WTC11 (cell line): ENCODE data around the gene MALAT1. TPM values are rescaled to one million over a fixed set of nuclear protein-coding genes. Genes with fewer than 3 reads are reported as not detected.

Experiments used
- ELF4 ChIP-seq: sonication (generic); formaldehyde crosslinking; IDR thresholded peaks from 2 replicates; pipeline ENCODE4 v1.8.1; 2022; ENCODE audit warnings: low read depth, mild to moderate bottlenecking, moderate library complexity, missing genetic modification reagents
- FOXJ3 ChIP-seq: sonication (generic); formaldehyde crosslinking; IDR thresholded peaks from 2 replicates; pipeline ENCODE4 v1.9.0; 2021; ENCODE audit warnings: missing genetic modification reagents, mild to moderate bottlenecking, borderline replicate concordance
- GABPB1 ChIP-seq: sonication (generic); formaldehyde crosslinking; IDR thresholded peaks from 2 replicates; pipeline ENCODE4 v1.8.1; 2023; ENCODE audit warnings: mild to moderate bottlenecking, missing genetic modification reagents
- GRHL2 ChIP-seq: fragments of 250-450 bp; sonication (Bioruptor Pico); IDR thresholded peaks from 2 replicates; pipeline ENCODE4 v1.8.0; 2022; ENCODE audit warnings: mild to moderate bottlenecking, moderate library complexity; ENCODE audit not compliant: insufficient replicate concordance, severe bottlenecking
- MAX ChIP-seq: sonication (generic); formaldehyde crosslinking; IDR thresholded peaks from 2 replicates; pipeline ENCODE4 v1.8.0; 2022; ENCODE audit warnings: mild to moderate bottlenecking, missing genetic modification reagents
- MYBL2 ChIP-seq: sonication (generic); formaldehyde crosslinking; IDR thresholded peaks from 2 replicates; pipeline ENCODE4 v1.8.1; 2023; ENCODE audit warnings: mild to moderate bottlenecking, moderate library complexity, missing genetic modification reagents
- NR2C2 ChIP-seq: sonication (generic); formaldehyde crosslinking; IDR thresholded peaks from 2 replicates; pipeline ENCODE4 v1.8.0; 2022; ENCODE audit warnings: mild to moderate bottlenecking, missing genetic modification reagents
- OVOL2 ChIP-seq: fragments of 250-450 bp; sonication (Bioruptor Pico); IDR thresholded peaks from 2 replicates; pipeline ENCODE4 v1.9.0; 2021; ENCODE audit warnings: mild to moderate bottlenecking, borderline replicate concordance
- TEAD4 ChIP-seq: sonication (generic); formaldehyde crosslinking; IDR thresholded peaks from 2 replicates; pipeline ENCODE4 v1.8.0; 2022; ENCODE audit warnings: mild to moderate bottlenecking, missing genetic modification reagents
- ZNF121 ChIP-seq: sonication (generic); formaldehyde crosslinking; IDR thresholded peaks from 2 replicates; pipeline ENCODE4 v1.8.0; 2023; ENCODE audit warnings: missing genetic modification reagents
- ZNF232 ChIP-seq: sonication (generic); formaldehyde crosslinking; IDR thresholded peaks from 2 replicates; pipeline ENCODE4 v1.8.0; 2022; ENCODE audit warnings: mild to moderate bottlenecking, missing genetic modification reagents
- ZNF317 ChIP-seq: sonication (generic); formaldehyde crosslinking; IDR thresholded peaks from 2 replicates; pipeline ENCODE4 v1.8.1; 2023; ENCODE audit warnings: low read depth, mild to moderate bottlenecking, moderate library complexity, missing genetic modification reagents, borderline replicate concordance
- ZNF416 ChIP-seq: fragments of 250-450 bp; sonication (Bioruptor Pico); IDR thresholded peaks from 2 replicates; pipeline ENCODE4 v1.9.0; 2021; ENCODE audit warnings: mild to moderate bottlenecking, inconsistent platforms
- total RNA-seq: library from RNA; stranded (reverse); gene quantifications from 3 replicates; pipeline ENCODE4 v1.2.3, GENCODE V29; 2021
- TF ChIP-seq, protein P1 (sequence below): sonication (generic); formaldehyde crosslinking; IDR thresholded peaks from 2 replicates; pipeline ENCODE4 v1.8.0; 2023; ENCODE audit warnings: missing genetic modification reagents, mild to moderate bottlenecking, borderline replicate concordance
- TF ChIP-seq, protein P2 (sequence below): sonication (generic); formaldehyde crosslinking; IDR thresholded peaks from 2 replicates; pipeline ENCODE4 v1.8.1; 2023; ENCODE audit warnings: mild to moderate bottlenecking, missing genetic modification reagents, moderate library complexity
- TF ChIP-seq, protein P3 (sequence below): sonication (generic); formaldehyde crosslinking; IDR thresholded peaks from 2 replicates; pipeline ENCODE4 v1.8.1; 2022; ENCODE audit warnings: mild to moderate bottlenecking, missing genetic modification reagents, moderate library complexity, borderline replicate concordance
- TF ChIP-seq, protein P4 (sequence below): sonication (generic); formaldehyde crosslinking; IDR thresholded peaks from 2 replicates; pipeline ENCODE4 v1.8.1; 2022; ENCODE audit warnings: missing genetic modification reagents, borderline replicate concordance
- TF ChIP-seq, protein P5 (sequence below): sonication (generic); formaldehyde crosslinking; IDR thresholded peaks from 2 replicates; pipeline ENCODE4 v1.8.1; 2022; ENCODE audit warnings: low read depth, mild to moderate bottlenecking, moderate library complexity, missing genetic modification reagents, borderline replicate concordance
- TF ChIP-seq, protein P6 (sequence below): sonication (generic); formaldehyde crosslinking; conservative IDR thresholded peaks from 2 replicates; pipeline ENCODE4 v1.8.1; 2022; ENCODE audit warnings: mild to moderate bottlenecking, missing genetic modification reagents
- TF ChIP-seq, protein P7 (sequence below): sonication (generic); formaldehyde crosslinking; IDR thresholded peaks from 2 replicates; pipeline ENCODE4 v1.8.1; 2023; ENCODE audit warnings: mild to moderate bottlenecking, missing genetic modification reagents, borderline replicate concordance
- TF ChIP-seq, protein P8 (sequence below): sonication (generic); formaldehyde crosslinking; IDR thresholded peaks from 2 replicates; pipeline ENCODE4 v1.8.1; 2022; ENCODE audit warnings: mild to moderate bottlenecking, moderate library complexity, missing genetic modification reagents
- TF ChIP-seq, protein P9 (sequence below): sonication (generic); formaldehyde crosslinking; IDR thresholded peaks from 2 replicates; pipeline ENCODE4 v1.8.1; 2023; ENCODE audit warnings: mild to moderate bottlenecking, missing genetic modification reagents

MALAT1 gene
- total RNA-seq, 1 experiment from 2014 or later: 1,830 TPM

DNA sequence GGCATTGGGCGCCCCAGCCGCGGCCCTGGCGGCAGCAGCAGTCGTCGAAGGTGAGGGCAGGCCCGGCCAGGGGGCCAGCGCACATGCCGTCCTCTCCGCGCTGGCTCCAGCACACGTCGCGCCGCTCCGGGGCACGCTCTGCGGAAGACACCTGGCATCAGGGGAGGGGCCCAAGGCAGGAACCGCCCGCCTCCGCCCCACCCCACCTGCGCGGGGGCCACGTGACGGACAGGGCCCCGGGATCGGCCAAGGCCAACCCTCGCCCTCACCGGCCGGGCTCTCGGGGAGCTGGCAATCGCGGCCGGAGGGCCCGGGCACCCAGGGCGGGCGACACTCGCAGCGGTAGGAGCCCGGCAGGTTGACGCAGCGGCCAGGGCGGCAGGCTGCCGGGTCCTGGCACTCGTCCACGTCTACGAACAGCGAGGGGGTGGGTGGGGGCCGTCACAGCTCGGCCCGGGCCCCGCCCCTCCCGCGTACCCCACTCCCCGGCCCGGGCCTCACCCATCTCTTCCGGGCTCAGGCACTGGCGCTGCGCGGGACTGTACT lies 41.0 kb downstream of the MALAT1 start (continued):
- TF ChIP-seq, protein P1, sequence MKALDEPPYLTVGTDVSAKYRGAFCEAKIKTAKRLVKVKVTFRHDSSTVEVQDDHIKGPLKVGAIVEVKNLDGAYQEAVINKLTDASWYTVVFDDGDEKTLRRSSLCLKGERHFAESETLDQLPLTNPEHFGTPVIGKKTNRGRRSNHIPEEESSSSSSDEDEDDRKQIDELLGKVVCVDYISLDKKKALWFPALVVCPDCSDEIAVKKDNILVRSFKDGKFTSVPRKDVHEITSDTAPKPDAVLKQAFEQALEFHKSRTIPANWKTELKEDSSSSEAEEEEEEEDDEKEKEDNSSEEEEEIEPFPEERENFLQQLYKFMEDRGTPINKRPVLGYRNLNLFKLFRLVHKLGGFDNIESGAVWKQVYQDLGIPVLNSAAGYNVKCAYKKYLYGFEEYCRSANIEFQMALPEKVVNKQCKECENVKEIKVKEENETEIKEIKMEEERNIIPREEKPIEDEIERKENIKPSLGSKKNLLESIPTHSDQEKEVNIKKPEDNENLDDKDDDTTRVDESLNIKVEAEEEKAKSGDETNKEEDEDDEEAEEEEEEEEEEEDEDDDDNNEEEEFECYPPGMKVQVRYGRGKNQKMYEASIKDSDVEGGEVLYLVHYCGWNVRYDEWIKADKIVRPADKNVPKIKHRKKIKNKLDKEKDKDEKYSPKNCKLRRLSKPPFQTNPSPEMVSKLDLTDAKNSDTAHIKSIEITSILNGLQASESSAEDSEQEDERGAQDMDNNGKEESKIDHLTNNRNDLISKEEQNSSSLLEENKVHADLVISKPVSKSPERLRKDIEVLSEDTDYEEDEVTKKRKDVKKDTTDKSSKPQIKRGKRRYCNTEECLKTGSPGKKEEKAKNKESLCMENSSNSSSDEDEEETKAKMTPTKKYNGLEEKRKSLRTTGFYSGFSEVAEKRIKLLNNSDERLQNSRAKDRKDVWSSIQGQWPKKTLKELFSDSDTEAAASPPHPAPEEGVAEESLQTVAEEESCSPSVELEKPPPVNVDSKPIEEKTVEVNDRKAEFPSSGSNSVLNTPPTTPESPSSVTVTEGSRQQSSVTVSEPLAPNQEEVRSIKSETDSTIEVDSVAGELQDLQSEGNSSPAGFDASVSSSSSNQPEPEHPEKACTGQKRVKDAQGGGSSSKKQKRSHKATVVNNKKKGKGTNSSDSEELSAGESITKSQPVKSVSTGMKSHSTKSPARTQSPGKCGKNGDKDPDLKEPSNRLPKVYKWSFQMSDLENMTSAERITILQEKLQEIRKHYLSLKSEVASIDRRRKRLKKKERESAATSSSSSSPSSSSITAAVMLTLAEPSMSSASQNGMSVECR: 0 out of 2 replicates have a peak, but pooled peaks have one; percentile 33
- TF ChIP-seq GABPB1 (CRISPR knock-in tag) (no peak), FOXJ3 (CRISPR knock-in tag) (no peak), ZNF416 (CRISPR knock-in tag) (no peak), ELF4 (peak; percentile 91; the same call in 1 of the 2 replicates), MYBL2 (peak; percentile 88; the same call in 1 of the 2 replicates), NR2C2 (CRISPR knock-in tag) (peak; percentile 53; the same call in 1 of the 2 replicates), ZNF317 (peak; percentile 73), TEAD4 (CRISPR knock-in tag) (no peak; the same call in 1 of the 2 replicates), ZNF121 (CRISPR knock-in tag) (no peak), MAX (CRISPR knock-in tag) (peak; percentile 95; the same call in 1 of the 2 replicates), GRHL2 (no peak), OVOL2 (no peak), ZNF232 (CRISPR knock-in tag) (peak; percentile 91)
- TF ChIP-seq, protein P2, sequence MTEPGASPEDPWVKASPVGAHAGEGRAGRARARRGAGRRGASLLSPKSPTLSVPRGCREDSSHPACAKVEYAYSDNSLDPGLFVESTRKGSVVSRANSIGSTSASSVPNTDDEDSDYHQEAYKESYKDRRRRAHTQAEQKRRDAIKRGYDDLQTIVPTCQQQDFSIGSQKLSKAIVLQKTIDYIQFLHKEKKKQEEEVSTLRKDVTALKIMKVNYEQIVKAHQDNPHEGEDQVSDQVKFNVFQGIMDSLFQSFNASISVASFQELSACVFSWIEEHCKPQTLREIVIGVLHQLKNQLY: no peak
- TF ChIP-seq, protein P3, sequence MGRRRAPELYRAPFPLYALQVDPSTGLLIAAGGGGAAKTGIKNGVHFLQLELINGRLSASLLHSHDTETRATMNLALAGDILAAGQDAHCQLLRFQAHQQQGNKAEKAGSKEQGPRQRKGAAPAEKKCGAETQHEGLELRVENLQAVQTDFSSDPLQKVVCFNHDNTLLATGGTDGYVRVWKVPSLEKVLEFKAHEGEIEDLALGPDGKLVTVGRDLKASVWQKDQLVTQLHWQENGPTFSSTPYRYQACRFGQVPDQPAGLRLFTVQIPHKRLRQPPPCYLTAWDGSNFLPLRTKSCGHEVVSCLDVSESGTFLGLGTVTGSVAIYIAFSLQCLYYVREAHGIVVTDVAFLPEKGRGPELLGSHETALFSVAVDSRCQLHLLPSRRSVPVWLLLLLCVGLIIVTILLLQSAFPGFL (CRISPR knock-in tag): no peak
- TF ChIP-seq, protein P4, sequence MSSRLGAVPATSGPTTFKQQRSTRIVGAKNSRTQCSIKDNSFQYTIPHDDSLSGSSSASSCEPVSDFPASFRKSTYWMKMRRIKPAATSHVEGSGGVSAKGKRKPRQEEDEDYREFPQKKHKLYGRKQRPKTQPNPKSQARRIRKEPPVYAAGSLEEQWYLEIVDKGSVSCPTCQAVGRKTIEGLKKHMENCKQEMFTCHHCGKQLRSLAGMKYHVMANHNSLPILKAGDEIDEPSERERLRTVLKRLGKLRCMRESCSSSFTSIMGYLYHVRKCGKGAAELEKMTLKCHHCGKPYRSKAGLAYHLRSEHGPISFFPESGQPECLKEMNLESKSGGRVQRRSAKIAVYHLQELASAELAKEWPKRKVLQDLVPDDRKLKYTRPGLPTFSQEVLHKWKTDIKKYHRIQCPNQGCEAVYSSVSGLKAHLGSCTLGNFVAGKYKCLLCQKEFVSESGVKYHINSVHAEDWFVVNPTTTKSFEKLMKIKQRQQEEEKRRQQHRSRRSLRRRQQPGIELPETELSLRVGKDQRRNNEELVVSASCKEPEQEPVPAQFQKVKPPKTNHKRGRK: no peak
- TF ChIP-seq, protein P5, sequence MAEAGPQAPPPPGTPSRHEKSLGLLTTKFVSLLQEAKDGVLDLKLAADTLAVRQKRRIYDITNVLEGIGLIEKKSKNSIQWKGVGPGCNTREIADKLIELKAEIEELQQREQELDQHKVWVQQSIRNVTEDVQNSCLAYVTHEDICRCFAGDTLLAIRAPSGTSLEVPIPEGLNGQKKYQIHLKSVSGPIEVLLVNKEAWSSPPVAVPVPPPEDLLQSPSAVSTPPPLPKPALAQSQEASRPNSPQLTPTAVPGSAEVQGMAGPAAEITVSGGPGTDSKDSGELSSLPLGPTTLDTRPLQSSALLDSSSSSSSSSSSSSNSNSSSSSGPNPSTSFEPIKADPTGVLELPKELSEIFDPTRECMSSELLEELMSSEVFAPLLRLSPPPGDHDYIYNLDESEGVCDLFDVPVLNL (CRISPR knock-in tag): no peak
- TF ChIP-seq, protein P6, sequence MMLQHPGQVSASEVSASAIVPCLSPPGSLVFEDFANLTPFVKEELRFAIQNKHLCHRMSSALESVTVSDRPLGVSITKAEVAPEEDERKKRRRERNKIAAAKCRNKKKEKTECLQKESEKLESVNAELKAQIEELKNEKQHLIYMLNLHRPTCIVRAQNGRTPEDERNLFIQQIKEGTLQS: no peak
- TF ChIP-seq, protein P7, sequence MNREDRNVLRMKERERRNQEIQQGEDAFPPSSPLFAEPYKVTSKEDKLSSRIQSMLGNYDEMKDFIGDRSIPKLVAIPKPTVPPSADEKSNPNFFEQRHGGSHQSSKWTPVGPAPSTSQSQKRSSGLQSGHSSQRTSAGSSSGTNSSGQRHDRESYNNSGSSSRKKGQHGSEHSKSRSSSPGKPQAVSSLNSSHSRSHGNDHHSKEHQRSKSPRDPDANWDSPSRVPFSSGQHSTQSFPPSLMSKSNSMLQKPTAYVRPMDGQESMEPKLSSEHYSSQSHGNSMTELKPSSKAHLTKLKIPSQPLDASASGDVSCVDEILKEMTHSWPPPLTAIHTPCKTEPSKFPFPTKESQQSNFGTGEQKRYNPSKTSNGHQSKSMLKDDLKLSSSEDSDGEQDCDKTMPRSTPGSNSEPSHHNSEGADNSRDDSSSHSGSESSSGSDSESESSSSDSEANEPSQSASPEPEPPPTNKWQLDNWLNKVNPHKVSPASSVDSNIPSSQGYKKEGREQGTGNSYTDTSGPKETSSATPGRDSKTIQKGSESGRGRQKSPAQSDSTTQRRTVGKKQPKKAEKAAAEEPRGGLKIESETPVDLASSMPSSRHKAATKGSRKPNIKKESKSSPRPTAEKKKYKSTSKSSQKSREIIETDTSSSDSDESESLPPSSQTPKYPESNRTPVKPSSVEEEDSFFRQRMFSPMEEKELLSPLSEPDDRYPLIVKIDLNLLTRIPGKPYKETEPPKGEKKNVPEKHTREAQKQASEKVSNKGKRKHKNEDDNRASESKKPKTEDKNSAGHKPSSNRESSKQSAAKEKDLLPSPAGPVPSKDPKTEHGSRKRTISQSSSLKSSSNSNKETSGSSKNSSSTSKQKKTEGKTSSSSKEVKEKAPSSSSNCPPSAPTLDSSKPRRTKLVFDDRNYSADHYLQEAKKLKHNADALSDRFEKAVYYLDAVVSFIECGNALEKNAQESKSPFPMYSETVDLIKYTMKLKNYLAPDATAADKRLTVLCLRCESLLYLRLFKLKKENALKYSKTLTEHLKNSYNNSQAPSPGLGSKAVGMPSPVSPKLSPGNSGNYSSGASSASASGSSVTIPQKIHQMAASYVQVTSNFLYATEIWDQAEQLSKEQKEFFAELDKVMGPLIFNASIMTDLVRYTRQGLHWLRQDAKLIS (CRISPR knock-in tag): no peak
- TF ChIP-seq, protein P8, sequence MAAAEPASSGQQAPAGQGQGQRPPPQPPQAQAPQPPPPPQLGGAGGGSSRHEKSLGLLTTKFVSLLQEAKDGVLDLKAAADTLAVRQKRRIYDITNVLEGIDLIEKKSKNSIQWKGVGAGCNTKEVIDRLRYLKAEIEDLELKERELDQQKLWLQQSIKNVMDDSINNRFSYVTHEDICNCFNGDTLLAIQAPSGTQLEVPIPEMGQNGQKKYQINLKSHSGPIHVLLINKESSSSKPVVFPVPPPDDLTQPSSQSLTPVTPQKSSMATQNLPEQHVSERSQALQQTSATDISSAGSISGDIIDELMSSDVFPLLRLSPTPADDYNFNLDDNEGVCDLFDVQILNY (CRISPR knock-in tag): peak; percentile 92
- TF ChIP-seq, protein P9, sequence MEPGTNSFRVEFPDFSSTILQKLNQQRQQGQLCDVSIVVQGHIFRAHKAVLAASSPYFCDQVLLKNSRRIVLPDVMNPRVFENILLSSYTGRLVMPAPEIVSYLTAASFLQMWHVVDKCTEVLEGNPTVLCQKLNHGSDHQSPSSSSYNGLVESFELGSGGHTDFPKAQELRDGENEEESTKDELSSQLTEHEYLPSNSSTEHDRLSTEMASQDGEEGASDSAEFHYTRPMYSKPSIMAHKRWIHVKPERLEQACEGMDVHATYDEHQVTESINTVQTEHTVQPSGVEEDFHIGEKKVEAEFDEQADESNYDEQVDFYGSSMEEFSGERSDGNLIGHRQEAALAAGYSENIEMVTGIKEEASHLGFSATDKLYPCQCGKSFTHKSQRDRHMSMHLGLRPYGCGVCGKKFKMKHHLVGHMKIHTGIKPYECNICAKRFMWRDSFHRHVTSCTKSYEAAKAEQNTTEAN (CRISPR knock-in tag): peak; percentile 94
